ENCODE measurements around the gene GBP1. TPM values are rescaled to one million over a fixed set of nuclear protein-coding genes. Genes with fewer than 3 reads are reported as not detected.
"Not testable (repeated sequence)": the region's sequence is repeated elsewhere in the genome, so short reads cannot be mapped to it uniquely, and the experiment has no call there.

GBP1 gene
- total RNA-seq, 2 donors from 2014 or later, result not detected

DNA sequence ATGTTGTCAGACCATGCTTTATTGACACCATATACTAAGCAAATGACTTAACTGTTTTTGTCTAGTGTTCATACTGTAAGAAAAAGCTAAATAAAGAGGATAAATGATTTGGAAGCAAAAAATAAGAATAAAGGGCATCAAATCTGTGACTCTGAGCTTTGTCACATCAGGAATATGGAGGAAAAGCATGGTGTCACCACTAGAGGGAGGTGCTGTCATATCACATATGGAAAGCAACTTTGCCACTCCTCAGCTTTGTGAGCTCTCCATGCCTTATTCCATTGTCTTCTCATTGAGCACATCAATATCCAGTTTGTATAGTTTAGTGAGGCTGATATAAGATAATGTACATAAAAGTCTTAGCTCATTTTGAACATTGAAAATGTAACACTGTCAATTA is 20.8 kb upstream of the GBP1 start:
- no peaks in the 10 kb centered on the region for H3K36me3 ChIP-seq (ENCODE audit: control insufficient read depth, insufficient read depth, low read length)
- H3K9me3 Mint-ChIP-seq, result peaks cover 10% of the 10 kb centered on the region
- no peak overlapping the region for H3K9ac ChIP-seq (ENCODE audit: extremely low read depth, low read length, poor library complexity, severe bottlenecking)
- H3K27me3 Mint-ChIP-seq (ENCODE audit: insufficient read depth), result no peaks in the 10 kb centered on the region
- H3K4me1 ChIP-seq (ENCODE audit: control insufficient read depth, insufficient read depth, low read length), result no peaks in the 10 kb centered on the region
- no peak overlapping the region for H3K4me3 ChIP-seq (ENCODE audit: low read length)
- no peak overlapping the region for H3K4me3 Mint-ChIP-seq
- peaks cover 11% of the 10 kb centered on the region for H3K9me3 ChIP-seq (ENCODE audit: control insufficient read depth, low read length)
- H3K27me3 ChIP-seq (ENCODE audit: control insufficient read depth, insufficient read depth, low read length, poor library complexity, severe bottlenecking), result no peaks in the 10 kb centered on the region
- no peak for DNase-seq
- H3K36me3 Mint-ChIP-seq (ENCODE audit: low read depth), result no peaks in the 10 kb centered on the region
- no peak overlapping the region for H3K27ac Mint-ChIP-seq
- no peak for TF ChIP-seq CTCF (conservative IDR thresholded peaks at IDR 0.05)
- H3K27ac ChIP-seq (ENCODE audit: low read depth, low read length), result no peak overlapping the region
- no peaks in the 10 kb centered on the region for H3K4me1 Mint-ChIP-seq

- 83 to 95% methylated on average over 1 to 3 of the region's 3 CpGs for WGBS, 2 experiments (ENCODE audit: insufficient coverage in 1 of 2, insufficient read length in 1 of 2)
- no peak overlapping the region for H3K4me3 ChIP-seq (ENCODE audit: low read length)
- no peak for TF ChIP-seq CTCF (conservative IDR thresholded peaks at IDR 0.05)
- no peaks in the 10 kb centered on the region for H3K36me3 ChIP-seq (ENCODE audit: control insufficient read depth, insufficient read depth, low read length)
- no peak overlapping the region for H3K9ac ChIP-seq (ENCODE audit: extremely low read depth, low read length, poor library complexity, severe bottlenecking)
- no peaks in the 10 kb centered on the region for H3K4me1 ChIP-seq (ENCODE audit: control insufficient read depth, insufficient read depth, low read length)
- H3K27ac ChIP-seq (ENCODE audit: low read depth, low read length), result no peak overlapping the region
- no peak overlapping the region for H3K27ac Mint-ChIP-seq
- no peak overlapping the region for H3K4me3 Mint-ChIP-seq
- peaks cover 50% of the 10 kb centered on the region for H3K9me3 Mint-ChIP-seq
- H3K27me3 ChIP-seq (ENCODE audit: control insufficient read depth, insufficient read depth, low read length, poor library complexity, severe bottlenecking), result no peaks in the 10 kb centered on the region
- peaks cover 4% of the 10 kb centered on the region for H3K36me3 Mint-ChIP-seq (ENCODE audit: low read depth)
- DNase-seq, result no peak
- no peaks in the 10 kb centered on the region for H3K4me1 Mint-ChIP-seq
- H3K9me3 ChIP-seq (ENCODE audit: control insufficient read depth, low read length), result peaks cover 27% of the 10 kb centered on the region
- H3K27me3 Mint-ChIP-seq (ENCODE audit: insufficient read depth), result no peaks in the 10 kb centered on the region
These were observed 16.0 kb upstream of the GBP1 start for GRCh38 chr1:89081005-89081404.

DNA sequence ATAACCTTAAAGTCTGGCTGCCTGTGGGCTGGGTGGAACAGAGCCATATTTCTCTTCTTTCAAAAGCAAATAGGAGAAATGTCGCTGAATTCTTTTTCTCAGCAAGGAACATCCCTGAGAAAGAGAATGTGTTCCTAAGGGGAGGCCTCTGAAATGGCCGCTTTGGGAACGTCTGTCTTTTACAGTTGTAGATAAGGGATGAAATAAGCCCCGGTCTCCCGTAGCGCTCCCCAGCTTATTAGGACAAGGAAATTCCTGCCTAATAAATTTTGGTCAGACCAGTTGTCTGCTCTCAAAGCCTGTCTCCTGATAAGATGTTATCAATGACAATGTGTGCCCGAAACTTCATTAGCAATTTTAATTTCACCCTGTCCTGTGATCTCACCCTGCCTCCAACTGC is 15.1 kb upstream of the GBP1 start:
- not testable (repeated sequence) for H3K4me3 Mint-ChIP-seq; H3K36me3 ChIP-seq (ENCODE audit: control insufficient read depth, insufficient read depth, low read length); H3K36me3 Mint-ChIP-seq (ENCODE audit: low read depth); H3K27ac ChIP-seq (ENCODE audit: low read depth, low read length); H3K27me3 ChIP-seq (ENCODE audit: control insufficient read depth, insufficient read depth, low read length, poor library complexity, severe bottlenecking); H3K27ac Mint-ChIP-seq; H3K4me3 ChIP-seq (ENCODE audit: low read length); H3K27me3 Mint-ChIP-seq (ENCODE audit: insufficient read depth); H3K4me1 ChIP-seq (ENCODE audit: control insufficient read depth, insufficient read depth, low read length); DNase-seq; H3K4me1 Mint-ChIP-seq; H3K9ac ChIP-seq (ENCODE audit: extremely low read depth, low read length, poor library complexity, severe bottlenecking)
- peaks cover 52% of the 10 kb centered on the region for H3K9me3 Mint-ChIP-seq
- 92 to 100% methylated on average over 5 to 7 of the region's 7 CpGs for WGBS, 2 experiments (ENCODE audit: insufficient coverage in 1 of 2, insufficient read length in 1 of 2)
- H3K9me3 ChIP-seq (ENCODE audit: control insufficient read depth, low read length), result peaks cover 27% of the 10 kb centered on the region

GRCh38 chr1:89072466-89073065 is 7.6 kb upstream of the GBP1 start:
- not testable (repeated sequence) for H3K9me3 ChIP-seq (ENCODE audit: control insufficient read depth, low read length); H3K4me3 ChIP-seq (ENCODE audit: low read length); H3K9ac ChIP-seq (ENCODE audit: extremely low read depth, low read length, poor library complexity, severe bottlenecking); H3K27me3 Mint-ChIP-seq (ENCODE audit: insufficient read depth); H3K27me3 ChIP-seq (ENCODE audit: control insufficient read depth, insufficient read depth, low read length, poor library complexity, severe bottlenecking); H3K27ac Mint-ChIP-seq; H3K4me3 Mint-ChIP-seq; H3K4me1 ChIP-seq (ENCODE audit: control insufficient read depth, insufficient read depth, low read length); DNase-seq; H3K36me3 ChIP-seq (ENCODE audit: control insufficient read depth, insufficient read depth, low read length); H3K4me1 Mint-ChIP-seq; H3K36me3 Mint-ChIP-seq (ENCODE audit: low read depth); H3K27ac ChIP-seq (ENCODE audit: low read depth, low read length)
- 74 to 100% methylated on average over 1 to 8 of the region's 8 CpGs for WGBS, 2 experiments (ENCODE audit: insufficient coverage in 1 of 2, insufficient read length in 1 of 2)
- H3K9me3 Mint-ChIP-seq, result peaks cover 17% of the 10 kb centered on the region

All from endodermal cell (in vitro differentiated cells).